Small intestine (tissue), 7 donors: Measurements from ENCODE around the gene SH2D7. TPM values are rescaled to one million over a fixed set of nuclear protein-coding genes. Genes with fewer than 3 reads are reported as not detected.

Source experiments
- DNase-seq, 2 donors: peaks; one replicate each; pipeline versions ENCODE4 v3.0.0 to v3.0.0-alpha.2; 2013
- FAIRE-seq: peaks from 2 replicates; lab custom pipeline; 2012; peaks lifted over from hg19 to GRCh38; lab: Jason Lieb, UNC
- H3K27ac ChIP-seq, 3 donors: one replicate each; pipeline ENCODE4 v1.5.1; 2013; ENCODE audit warnings: low read length in 2 of 3, mild to moderate bottlenecking in 2 of 3, control low read depth in 1 of 3, inconsistent platforms in 1 of 3, low read depth in 1 of 3, moderate library complexity in 1 of 3
- H3K27me3 ChIP-seq, 3 donors: one replicate each; pipeline ENCODE4 v1.6.1; 2013; ENCODE audit warnings: low read length in 3 of 3, inconsistent platforms in 1 of 3; ENCODE audit not compliant: control insufficient read depth in 3 of 3, insufficient read depth in 3 of 3
- H3K36me3 ChIP-seq, 3 donors: one replicate each; pipeline ENCODE4 v1.6.1; 2013; ENCODE audit warnings: low read length in 3 of 3, inconsistent platforms in 1 of 3, low read depth in 1 of 3, mild to moderate bottlenecking in 1 of 3, moderate library complexity in 1 of 3; ENCODE audit not compliant: control insufficient read depth in 3 of 3, insufficient read depth in 2 of 3
- H3K4me1 ChIP-seq, 3 donors: one replicate each; pipeline ENCODE4 v1.6.1; 2013; ENCODE audit warnings: low read length in 2 of 3, inconsistent platforms in 1 of 3, low read depth in 1 of 3, mild to moderate bottlenecking in 1 of 3, moderate library complexity in 1 of 3; ENCODE audit not compliant: control insufficient read depth in 3 of 3, insufficient read depth in 2 of 3
- H3K4me3 ChIP-seq, 3 donors: one replicate each; pipeline ENCODE4 v1.5.1; 2013; ENCODE audit warnings: low read length in 3 of 3, control low read depth in 1 of 3, inconsistent platforms in 1 of 3, low read depth in 1 of 3, mild to moderate bottlenecking in 1 of 3, moderate library complexity in 1 of 3
- H3K9me3 ChIP-seq, 2 donors: one replicate each; pipeline ENCODE4 v1.6.1; 2013; ENCODE audit warnings: low read depth in 1 of 2, low read length in 1 of 2; ENCODE audit not compliant: control insufficient read depth in 2 of 2, insufficient read depth in 1 of 2
- WGBS, 3 donors: extraction: QIAGEN DNeasy Blood & Tissue Kit; methylation state at CpG; one replicate each; pipeline ENCODE4 v1.1.7; 2013; 5-methylcytosine and 5-hydroxymethylcytosine counted together
- polyA plus RNA-seq, 4 donors: library from polyadenylated mRNA; stranded (reverse) in 3 of 4; unstranded in 1 of 4; fragments of 200-250 nt in 3 of 4; fragments of 120-200 nt in 1 of 4; gene quantifications; one replicate each; pipeline versions ENCODE4 v1.2.1 to v1.2.3, GENCODE V29; 2013
- donor health status: healthy with polysubstance abuse.
- donor health status: control.
- donor health status: control.
- donor health status: Bipolar disorder and iron deficiency.
- donor health status: healthy.

SH2D7 gene
- polyA plus RNA-seq, 4 donors = 1.7 to 3.8 (median 2.7) TPM

DNA sequence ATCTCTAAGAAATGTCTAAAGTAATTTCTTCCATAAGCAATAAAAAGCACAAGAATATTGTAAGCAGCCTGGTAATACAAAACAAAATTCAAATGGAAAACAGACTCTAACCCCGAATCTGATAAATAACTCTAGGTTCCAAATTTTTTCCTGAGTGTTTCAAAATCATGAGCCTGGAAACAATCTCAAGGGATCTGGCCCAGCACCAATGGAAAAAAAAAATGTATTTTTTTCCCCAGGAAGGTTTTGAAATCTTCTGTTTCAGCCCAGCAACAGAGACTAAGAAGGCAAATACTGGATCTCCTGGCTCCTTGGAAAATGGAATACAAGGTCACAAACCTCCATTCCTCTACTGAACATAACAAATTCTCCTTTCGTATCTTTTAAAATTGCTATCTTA lies 27.8 kb upstream of the SH2D7 start:
- peaks cover 11 to 67% (median 52%) of the 10 kb centered on the region in 3 donors for H3K4me1 ChIP-seq
- 63 to 87% (median 80%) methylated on average over 2 of the region's 2 CpGs for WGBS, 3 donors
- H3K9me3 ChIP-seq = no peaks in the 10 kb centered on the region

DNA sequence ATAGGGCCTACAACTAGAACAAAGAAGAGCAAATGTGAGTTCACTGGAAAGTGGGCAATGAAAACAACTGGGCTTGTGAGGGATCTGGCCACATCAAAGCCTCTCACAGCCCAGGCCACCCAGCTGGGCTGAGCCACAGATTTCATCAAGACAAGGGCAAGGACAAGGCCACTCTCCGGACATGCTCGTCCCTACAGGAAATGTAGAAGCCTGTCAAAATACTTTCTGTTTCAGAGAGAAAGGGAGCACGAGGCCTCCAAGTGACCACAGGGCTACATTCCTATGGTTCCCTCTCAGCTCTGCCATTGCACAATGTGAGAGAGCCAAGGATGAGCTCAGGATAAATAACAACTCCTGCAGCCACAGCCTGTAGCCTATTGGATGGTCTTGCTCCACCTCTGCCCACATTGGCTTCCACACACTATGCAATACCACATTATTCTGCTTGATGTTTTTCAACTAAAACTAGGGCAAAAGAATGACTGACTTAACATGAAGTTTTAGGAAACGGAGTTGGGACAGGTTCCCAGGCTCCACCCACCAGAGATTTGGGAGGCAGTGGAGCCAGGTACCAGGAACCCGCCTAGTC lies 27.0 kb upstream of the SH2D7 start:
- Histone ChIP-seq H3K27ac (peak overlapping the region; percentile 6 to 92 (median 76)), H3K36me3 (peaks cover 0 to 8% (median 0%) of the 10 kb centered on the region in 3 donors), H3K27me3 (no peaks in the 10 kb centered on the region), H3K4me3 (no peak overlapping the region), H3K4me1 (peaks cover 11 to 73% (median 55%) of the 10 kb centered on the region in 3 donors), H3K9me3 (no peaks in the 10 kb centered on the region)
- 37 to 68% (median 44%) methylated on average over 5 of the region's 5 CpGs for WGBS, 3 donors
- FAIRE-seq (no peak), DNase-seq (peak in 1 of 2 donors; percentile 81)

More for the DNA sequence above, 27.8 kb upstream of the SH2D7 start:
- peaks cover 0 to 10% (median 0%) of the 10 kb centered on the region in 3 donors for H3K36me3 ChIP-seq
- DNase-seq (no peak), FAIRE-seq (no peak)
- no peak overlapping the region for H3K4me3 ChIP-seq
- no peaks in the 10 kb centered on the region for H3K27me3 ChIP-seq
- H3K27ac ChIP-seq = peak overlapping the region in 2 of 3 donors; percentile 76 to 92

DNA sequence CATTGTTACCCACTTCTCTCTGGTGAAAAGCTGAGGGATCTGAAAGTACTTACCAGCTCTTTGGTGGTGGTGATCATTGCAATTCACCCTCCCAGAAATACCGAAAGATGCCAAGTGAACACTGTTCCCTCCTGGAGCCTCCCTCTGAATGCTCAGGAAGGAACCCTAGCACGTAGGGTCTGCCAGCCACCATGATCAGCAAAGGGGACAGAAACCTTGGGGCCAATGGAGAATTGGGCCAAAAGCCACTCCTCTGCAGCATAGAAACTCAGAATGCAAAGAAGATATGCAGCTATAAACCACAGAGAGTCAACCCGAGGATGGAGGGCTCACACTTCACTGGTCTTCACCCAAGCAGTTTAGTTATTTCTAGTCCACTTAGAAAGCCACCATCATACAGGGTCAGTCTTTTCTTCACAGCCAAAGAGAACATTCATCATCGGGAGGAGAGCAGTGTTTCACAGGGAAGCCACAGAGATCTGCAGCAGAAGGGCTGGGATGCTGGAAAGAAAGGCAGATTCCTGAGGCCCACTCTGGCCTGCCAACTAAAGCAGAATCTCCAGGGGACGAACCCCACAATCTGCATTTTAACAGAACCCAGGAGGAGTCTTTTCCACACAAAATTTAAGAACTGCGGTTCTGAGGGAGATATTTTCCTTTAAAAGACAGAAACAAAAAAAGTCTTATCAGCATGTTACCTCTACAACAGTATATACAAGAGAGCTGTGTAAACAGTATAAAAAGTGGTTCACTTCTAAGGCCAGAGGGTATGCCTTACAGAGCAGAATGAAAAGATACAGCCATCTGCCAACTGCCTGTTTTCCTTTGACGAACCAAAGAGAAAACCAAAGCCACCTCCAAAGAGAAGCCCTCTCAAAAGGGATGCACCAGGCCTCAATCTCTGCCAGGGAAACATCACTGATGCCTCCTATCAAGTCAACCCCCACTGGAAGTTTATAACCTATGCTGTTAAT lies 26.1 kb upstream of the SH2D7 start:
- H3K36me3 ChIP-seq = peaks cover 0 to 8% (median 0%) of the 10 kb centered on the region in 3 donors
- DNase-seq (no peak), FAIRE-seq (no peak)
- H3K4me3 ChIP-seq = no peak overlapping the region
- peaks cover 11 to 76% (median 57%) of the 10 kb centered on the region in 3 donors for H3K4me1 ChIP-seq
- WGBS, 3 donors = 57 to 65% (median 60%) methylated on average over 7 of the region's 7 CpGs
- peak overlapping the region; percentile 56 to 92 (median 76) for H3K27ac ChIP-seq
- H3K9me3 ChIP-seq = no peaks in the 10 kb centered on the region
- H3K27me3 ChIP-seq = no peaks in the 10 kb centered on the region

DNA sequence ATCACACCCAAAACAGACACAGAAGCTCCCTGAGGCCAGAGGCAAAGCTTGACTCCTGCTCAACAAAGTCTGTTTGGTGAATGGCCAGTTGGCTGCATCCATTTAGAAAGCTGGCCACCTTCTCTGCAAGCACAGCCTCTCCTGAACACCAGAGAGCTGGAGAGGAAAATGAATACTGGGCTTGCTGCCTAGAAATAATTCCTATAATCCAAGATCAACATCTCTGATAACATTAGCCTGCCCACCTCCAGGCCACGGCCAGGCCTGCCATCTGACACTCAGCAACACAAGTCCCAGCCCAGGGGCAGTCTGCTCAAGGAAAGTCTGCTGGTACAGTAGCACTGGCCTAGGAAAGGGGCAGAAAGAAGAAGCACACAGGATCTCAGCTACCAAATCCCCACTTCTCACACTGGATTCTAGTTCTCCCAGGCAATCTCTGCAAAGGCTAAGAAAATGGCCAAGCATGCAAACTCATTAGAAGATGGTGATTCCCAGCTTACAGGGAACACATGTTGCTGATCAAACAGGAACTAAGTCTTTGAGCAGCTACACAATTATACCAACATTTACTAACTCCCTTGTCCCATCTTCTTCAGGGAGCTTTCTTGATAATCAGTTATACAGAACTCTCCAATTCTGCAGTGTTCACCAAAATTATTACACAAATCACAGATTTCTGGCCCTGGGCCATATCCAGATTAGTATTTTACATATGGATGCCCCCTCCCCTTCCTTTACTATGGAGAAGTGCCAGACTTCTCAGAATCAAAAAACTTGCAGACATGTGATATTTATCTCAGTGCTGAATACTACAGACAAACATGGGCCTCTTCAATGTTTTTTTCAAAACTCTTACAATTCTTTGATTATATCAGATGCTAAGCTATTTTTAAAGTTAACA lies 24.8 kb upstream of the SH2D7 start:
- 7 to 25% (median 21%) methylated on average over 1 of the region's 1 CpG for WGBS, 3 donors
- peaks cover 15 to 80% (median 61%) of the 10 kb centered on the region in 3 donors for H3K4me1 ChIP-seq

DNA sequence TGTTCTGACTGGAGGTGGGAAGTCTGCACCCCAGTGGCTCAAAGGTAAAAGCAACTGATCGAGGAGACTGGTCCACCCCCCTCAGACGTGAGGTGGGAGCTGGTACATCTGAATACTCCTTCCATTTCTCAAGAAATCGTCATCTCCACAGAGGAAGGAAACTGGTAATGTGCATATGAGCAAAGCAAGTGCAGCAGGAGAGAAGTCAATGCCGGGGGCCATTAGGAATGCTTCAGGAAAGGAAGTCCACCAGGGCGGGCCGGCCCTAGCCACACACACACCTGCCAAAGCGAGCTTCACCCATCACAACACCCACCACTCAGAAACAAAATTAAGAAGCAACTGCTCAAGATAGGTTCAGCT lies 23.3 kb upstream of the SH2D7 start:
- H3K36me3 ChIP-seq = peaks cover 0 to 12% (median 0%) of the 10 kb centered on the region in 3 donors

More for the DNA sequence above, 24.8 kb upstream of the SH2D7 start:
- no peak overlapping the region for H3K4me3 ChIP-seq
- no peaks in the 10 kb centered on the region for H3K9me3 ChIP-seq
- DNase-seq (no peak), FAIRE-seq (no peak)
- peaks cover 0 to 8% (median 0%) of the 10 kb centered on the region in 3 donors for H3K36me3 ChIP-seq
- H3K27ac ChIP-seq = peak overlapping the region; percentile 25 to 42 (median 38)
- H3K27me3 ChIP-seq = no peaks in the 10 kb centered on the region

DNA sequence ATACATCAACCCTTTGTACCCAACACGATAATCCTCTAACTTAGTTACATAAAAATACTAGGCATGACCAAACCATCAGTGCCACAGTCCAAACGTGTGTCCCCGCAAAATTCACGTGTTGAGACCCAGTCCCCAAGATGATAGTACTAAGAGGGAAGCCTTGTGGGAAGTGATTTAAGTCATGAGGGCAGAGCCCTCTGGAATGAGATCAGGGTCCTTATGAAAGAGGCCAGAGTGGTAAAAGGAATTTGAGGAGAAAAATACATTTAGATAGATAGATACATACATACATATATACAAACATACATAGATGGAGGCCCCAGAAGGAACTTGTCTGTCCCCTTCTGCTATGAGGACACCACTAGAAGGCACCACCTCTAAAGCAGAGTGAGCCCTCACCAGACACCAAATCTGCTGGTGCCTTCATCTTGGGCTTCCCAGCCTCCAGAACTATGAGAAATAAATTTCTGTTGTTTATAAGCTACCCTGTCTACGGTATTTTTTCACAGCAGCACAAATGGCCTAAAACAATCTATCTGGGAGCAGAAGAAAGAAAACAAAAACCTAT lies 22.8 kb upstream of the SH2D7 start:
- H3K27ac ChIP-seq = peak overlapping the region in 2 of 3 donors; percentile 20 to 94
- 54 to 66% (median 58%) methylated on average over 5 of the region's 5 CpGs for WGBS, 3 donors
- FAIRE-seq = no peak

More for the DNA sequence above, 23.3 kb upstream of the SH2D7 start:
- DNase-seq (no peak), FAIRE-seq (no peak)
- Histone ChIP-seq H3K4me1 (peaks cover 15 to 83% (median 53%) of the 10 kb centered on the region in 3 donors), H3K4me3 (no peak overlapping the region), H3K27me3 (no peaks in the 10 kb centered on the region), H3K27ac (peak overlapping the region; percentile 20 to 94 (median 78)), H3K9me3 (no peaks in the 10 kb centered on the region)
- WGBS, 3 donors = 40 to 70% (median 45%) methylated on average over 7 of the region's 7 CpGs

DNA sequence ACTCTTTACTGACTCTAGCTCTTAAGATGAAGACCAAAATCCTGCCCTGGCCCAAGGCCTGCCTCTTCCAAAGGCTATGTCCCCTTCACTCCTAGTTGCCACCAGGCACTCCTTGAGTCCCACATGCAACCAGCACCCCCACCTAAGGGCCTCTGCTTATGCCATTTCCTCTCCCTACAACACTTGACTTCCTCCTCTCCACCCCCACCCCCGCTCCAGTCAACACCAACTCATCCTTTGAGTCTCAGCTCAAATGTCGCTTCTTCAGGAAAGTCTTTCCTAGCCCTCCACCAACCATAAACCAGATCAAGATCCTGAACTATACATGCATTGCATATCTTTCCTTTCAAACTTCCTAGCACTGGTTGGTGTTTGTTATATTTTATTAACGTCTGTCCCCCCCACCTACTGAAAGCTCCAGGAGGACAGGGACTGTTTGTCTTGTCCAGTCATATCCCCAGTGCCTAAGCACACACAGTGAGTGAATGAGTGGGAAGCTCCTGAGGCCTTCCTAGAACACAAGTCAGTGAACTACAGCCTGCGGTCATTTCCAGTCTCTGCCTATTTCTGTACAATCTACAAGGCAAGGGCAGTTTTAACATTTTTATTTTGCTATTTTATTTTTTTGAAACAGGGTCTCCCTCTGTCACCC lies 22.2 kb upstream of the SH2D7 start:
- DNase-seq (no peak), FAIRE-seq (no peak)
- Histone ChIP-seq H3K4me1 (peaks cover 15 to 75% (median 50%) of the 10 kb centered on the region in 3 donors), H3K9me3 (no peaks in the 10 kb centered on the region), H3K27ac (peak overlapping the region in 2 of 3 donors; percentile 48 to 62), H3K27me3 (no peaks in the 10 kb centered on the region), H3K36me3 (peaks cover 0 to 12% (median 0%) of the 10 kb centered on the region in 3 donors), H3K4me3 (no peak overlapping the region)
- 60 to 78% (median 66%) methylated on average over 4 of the region's 4 CpGs for WGBS, 3 donors

More for the DNA sequence above, 22.8 kb upstream of the SH2D7 start:
- Histone ChIP-seq H3K4me3 (no peak overlapping the region), H3K9me3 (no peaks in the 10 kb centered on the region), H3K36me3 (peaks cover 0 to 12% (median 0%) of the 10 kb centered on the region in 3 donors), H3K27me3 (no peaks in the 10 kb centered on the region), H3K4me1 (peaks cover 15 to 82% (median 53%) of the 10 kb centered on the region in 3 donors)
- no peak for DNase-seq
